ENCODE data around the gene ACBD3.

The ACBD3 gene

DNA sequence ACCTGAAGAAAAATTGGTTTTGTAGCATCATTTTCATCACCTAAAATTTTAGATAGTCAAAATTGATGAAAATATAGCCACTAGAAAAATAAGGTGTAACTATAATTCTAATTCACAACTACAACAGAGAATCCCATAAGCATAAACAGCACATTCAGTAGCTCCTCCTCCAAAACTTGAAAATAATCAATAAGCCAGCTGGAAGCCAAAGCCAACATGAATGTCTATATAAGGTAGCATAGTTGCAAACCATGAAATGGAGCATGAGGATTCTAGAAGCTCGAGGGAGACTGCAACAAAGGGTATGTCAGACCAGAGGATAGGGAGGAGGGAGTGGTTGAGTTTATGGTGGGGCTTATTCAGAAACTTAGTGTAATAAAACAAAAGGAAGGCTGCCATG is 22.4 kb downstream of the ACBD3 start:
- TF ChIP-seq, protein P1, sequence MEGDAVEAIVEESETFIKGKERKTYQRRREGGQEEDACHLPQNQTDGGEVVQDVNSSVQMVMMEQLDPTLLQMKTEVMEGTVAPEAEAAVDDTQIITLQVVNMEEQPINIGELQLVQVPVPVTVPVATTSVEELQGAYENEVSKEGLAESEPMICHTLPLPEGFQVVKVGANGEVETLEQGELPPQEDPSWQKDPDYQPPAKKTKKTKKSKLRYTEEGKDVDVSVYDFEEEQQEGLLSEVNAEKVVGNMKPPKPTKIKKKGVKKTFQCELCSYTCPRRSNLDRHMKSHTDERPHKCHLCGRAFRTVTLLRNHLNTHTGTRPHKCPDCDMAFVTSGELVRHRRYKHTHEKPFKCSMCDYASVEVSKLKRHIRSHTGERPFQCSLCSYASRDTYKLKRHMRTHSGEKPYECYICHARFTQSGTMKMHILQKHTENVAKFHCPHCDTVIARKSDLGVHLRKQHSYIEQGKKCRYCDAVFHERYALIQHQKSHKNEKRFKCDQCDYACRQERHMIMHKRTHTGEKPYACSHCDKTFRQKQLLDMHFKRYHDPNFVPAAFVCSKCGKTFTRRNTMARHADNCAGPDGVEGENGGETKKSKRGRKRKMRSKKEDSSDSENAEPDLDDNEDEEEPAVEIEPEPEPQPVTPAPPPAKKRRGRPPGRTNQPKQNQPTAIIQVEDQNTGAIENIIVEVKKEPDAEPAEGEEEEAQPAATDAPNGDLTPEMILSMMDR (IDR thresholded peaks at IDR 0.05; ENCODE audit: insufficient read depth, low read depth, low read length, missing control alignments) = no peak

DNA sequence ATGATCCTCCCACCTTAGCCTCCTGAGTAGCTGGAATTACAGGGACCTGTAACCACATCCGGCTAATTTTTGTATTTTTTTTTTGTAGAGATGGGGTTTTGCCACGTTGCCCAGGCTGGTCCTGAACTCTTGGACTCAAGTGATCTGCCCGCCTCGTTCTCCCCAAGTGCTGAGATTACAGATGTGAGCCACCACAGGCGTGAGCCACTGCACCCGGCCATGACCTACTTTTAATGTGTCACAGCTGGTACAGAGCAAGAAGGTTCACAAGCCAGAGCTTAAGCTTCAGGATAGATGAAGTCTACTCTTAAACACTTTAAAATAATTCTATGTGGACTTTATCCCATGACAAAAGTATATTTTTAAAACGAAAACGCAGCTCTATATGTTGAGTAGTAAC is 23.6 kb downstream of the ACBD3 start:
- H3K4me3 ChIP-seq (ENCODE audit: low read depth, low read length) = no peak overlapping the region
- TF ChIP-seq, protein P1 (IDR thresholded peaks at IDR 0.05; ENCODE audit: insufficient read depth, low read depth, low read length, missing control alignments) = no peak
- DNase-seq (ENCODE audit: low read depth) = no peak

More for the DNA sequence above, 22.4 kb downstream of the ACBD3 start:
- no peak for DNase-seq (ENCODE audit: low read depth)
- no peak overlapping the region for H3K4me3 ChIP-seq (ENCODE audit: low read depth, low read length)

DNA sequence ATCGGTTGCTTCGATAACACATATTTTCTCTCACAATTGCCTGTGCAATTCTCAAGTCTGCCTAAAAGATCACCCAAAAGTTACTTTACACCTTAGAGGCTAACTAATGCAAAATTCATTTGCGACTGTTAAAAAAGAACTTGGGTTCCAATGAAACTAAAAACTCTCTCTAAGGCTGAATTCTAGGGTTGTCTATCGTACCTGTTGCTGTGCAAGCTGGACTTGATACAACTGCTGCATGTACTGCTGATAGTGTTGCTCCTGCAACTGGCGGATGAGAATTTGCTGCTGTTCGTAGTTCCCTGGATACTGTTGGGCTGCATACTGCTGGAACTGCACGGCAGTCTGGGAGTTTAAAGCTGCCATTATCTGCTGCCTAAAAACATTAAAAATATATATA is 27.6 kb downstream of the ACBD3 start:
- H3K4me3 ChIP-seq (ENCODE audit: low read depth, low read length) = no peak overlapping the region
- DNase-seq (ENCODE audit: low read depth) = no peak
- TF ChIP-seq, protein P1 (IDR thresholded peaks at IDR 0.05; ENCODE audit: insufficient read depth, low read depth, low read length, missing control alignments) = no peak

- no peak for DNase-seq (ENCODE audit: low read depth)
- no peak overlapping the region for H3K4me3 ChIP-seq (ENCODE audit: low read depth, low read length)
- TF ChIP-seq, protein P1 (IDR thresholded peaks at IDR 0.05; ENCODE audit: insufficient read depth, low read depth, low read length, missing control alignments) = no peak
These were observed 28.1 kb downstream of the ACBD3 start for GRCh38 chr1:226158457-226158856.

- TF ChIP-seq, protein P1 (IDR thresholded peaks at IDR 0.05; ENCODE audit: insufficient read depth, low read depth, low read length, missing control alignments) = no peak
- no peak overlapping the region for H3K4me3 ChIP-seq (ENCODE audit: low read depth, low read length)
- no peak for DNase-seq (ENCODE audit: low read depth)
These were observed 28.7 kb downstream of the ACBD3 start for GRCh38 chr1:226157761-226158316.

DNA sequence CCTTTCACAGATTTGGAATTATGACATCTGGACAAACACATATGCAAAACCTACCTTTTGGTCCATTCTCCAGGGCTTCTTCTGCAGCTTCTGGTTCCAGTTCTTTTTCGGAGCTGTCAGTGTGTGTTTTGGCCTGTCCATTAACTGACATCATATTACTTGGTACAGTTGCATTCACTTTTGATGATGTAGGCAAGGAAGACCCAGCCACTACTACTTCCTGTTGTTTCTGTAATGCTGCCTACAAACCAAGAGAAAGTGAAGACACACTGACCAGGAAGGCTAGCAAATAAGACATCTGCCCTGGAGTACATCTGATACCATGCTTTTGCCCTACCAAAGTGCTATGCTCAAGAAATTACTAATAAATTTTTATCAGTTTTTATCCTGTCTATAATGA is 31.9 kb downstream of the ACBD3 start:
- no peak for DNase-seq (ENCODE audit: low read depth)
- H3K4me3 ChIP-seq (ENCODE audit: low read depth, low read length) = no peak overlapping the region
- TF ChIP-seq, protein P1 (IDR thresholded peaks at IDR 0.05; ENCODE audit: insufficient read depth, low read depth, low read length, missing control alignments) = no peak

DNA sequence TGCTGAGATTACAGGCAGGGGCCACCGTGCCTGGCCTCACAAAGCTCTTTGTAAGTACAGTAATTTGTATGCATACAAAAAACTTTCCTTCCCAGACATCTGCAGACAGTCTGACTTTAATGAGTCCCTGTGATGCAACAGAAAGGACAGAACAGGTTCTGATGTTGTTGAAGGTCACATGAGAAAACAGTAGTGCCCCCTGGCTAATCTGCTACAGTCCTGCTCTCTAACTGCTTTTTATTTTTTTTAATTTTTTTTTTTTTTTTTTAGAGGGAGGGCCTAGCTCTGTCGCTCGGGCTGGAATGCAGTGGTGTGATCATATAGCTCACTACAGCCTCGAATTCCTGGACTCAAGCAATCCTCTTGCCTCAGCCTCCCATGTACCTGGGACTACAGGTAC is 36.7 kb downstream of the ACBD3 start:
- TF ChIP-seq, protein P1 (IDR thresholded peaks at IDR 0.05; ENCODE audit: insufficient read depth, low read depth, low read length, missing control alignments) = no peak
- DNase-seq (ENCODE audit: low read depth) = no peak
- no peak overlapping the region for H3K4me3 ChIP-seq (ENCODE audit: low read depth, low read length)

Measured in GM12865 (cell line).